CD4-positive, alpha-beta T cell (primary cell): ENCODE data around the gene AANAT. TPM values are rescaled to one million over a fixed set of nuclear protein-coding genes. Genes with fewer than 3 reads are reported as not detected.

ENCODE experiments used
- ATAC-seq: fragments of 200-7000 bp; cut with Tn5 transposase; one replicate; pipeline ENCODE4 v1.10.0; 2022; ENCODE audit warnings: mild to moderate bottlenecking; ENCODE audit not compliant: poor library complexity
- CTCF ChIA-PET: fragments of 350-600 bp; sonication (Branson Sonifier 250); formaldehyde crosslinking; loops from one replicate; lab custom pipeline; 2021; ENCODE audit warnings: antibody characterized with exemption, inconsistent platforms; lab: Charles Lee
- POLR2A ChIA-PET: fragments of 350-600 bp; sonication (Branson Sonifier 250); formaldehyde crosslinking; loops from one replicate; lab custom pipeline; 2021; ENCODE audit warnings: antibody characterized with exemption, inconsistent platforms; lab: Charles Lee
- DNase-seq, 14 experiments: peaks; one replicate each; pipeline ENCODE4 v3.0.0-alpha.2; 2013 to 2020; ENCODE audit warnings: mixed read lengths in 2 of 14
- H3K27ac ChIP-seq, 2 donors: one replicate each; pipeline versions ENCODE4 v1.5.1 to v1.7.0; 2013; ENCODE audit warnings: low read length in 2 of 2, low read depth in 1 of 2, mild to moderate bottlenecking in 1 of 2
- H3K27me3 ChIP-seq, 2 experiments: 1 replicate in 1 of 2; 2 replicates in 1 of 2; pipeline versions ENCODE4 v1.6.1 to v1.7.0; 2013; ENCODE audit warnings: low read length in 2 of 2, control low read depth in 1 of 2, mild to moderate bottlenecking in 1 of 2, moderate library complexity in 1 of 2; ENCODE audit not compliant: insufficient read depth in 2 of 2, control insufficient read depth in 1 of 2
- H3K36me3 ChIP-seq: one replicate; pipeline ENCODE4 v1.6.1; 2013; ENCODE audit warnings: low read length, control low read depth; ENCODE audit not compliant: insufficient read depth
- H3K4me1 ChIP-seq: one replicate; pipeline ENCODE4 v1.6.1; 2013; ENCODE audit warnings: low read length, control low read depth; ENCODE audit not compliant: insufficient read depth
- H3K4me3 ChIP-seq: one replicate; pipeline ENCODE4 v1.5.1; 2013; ENCODE audit warnings: mild to moderate bottlenecking, low read length, moderate library complexity
- H3K9me3 ChIP-seq, 2 experiments: 1 replicate in 1 of 2; 2 replicates in 1 of 2; pipeline versions ENCODE4 v1.6.1 to v1.7.0; 2013; ENCODE audit warnings: low read length in 2 of 2, mild to moderate bottlenecking in 2 of 2, control low read depth in 1 of 2, moderate library complexity in 1 of 2; ENCODE audit not compliant: control insufficient read depth in 1 of 2, insufficient read depth in 1 of 2
- H3K27ac Mint-ChIP-seq: one replicate; pipeline ENCODE4 v1.8.0; 2020; ENCODE audit warnings: mixed read lengths
- H3K27me3 Mint-ChIP-seq: one replicate; pipeline ENCODE4 v1.8.0; 2021; ENCODE audit warnings: mixed read lengths
- H3K36me3 Mint-ChIP-seq: one replicate; pipeline ENCODE4 v1.8.0; 2021; ENCODE audit warnings: low read depth, mixed read lengths
- H3K4me1 Mint-ChIP-seq: one replicate; pipeline ENCODE4 v1.8.0; 2021; ENCODE audit warnings: low read depth, mixed read lengths
- H3K4me3 Mint-ChIP-seq: one replicate; pipeline ENCODE4 v1.8.0; 2020; ENCODE audit warnings: mild to moderate bottlenecking, mixed read lengths
- H3K9me3 Mint-ChIP-seq: one replicate; pipeline ENCODE4 v1.8.0; 2020; ENCODE audit warnings: mixed read lengths
- CTCF ChIP-seq: fragments of 200-600 bp; IDR thresholded peaks from one replicate; pipeline ENCODE4 v1.8.0; 2022; ENCODE audit warnings: antibody characterized with exemption, mild to moderate bottlenecking
- intact Hi-C, 2 experiments: fragments of 100-400 bp; cut with DNase I in 1 of 2; cut with micrococcal nuclease in 1 of 2; formaldehyde crosslinking; loops; one replicate each; pipeline versions ENCODE4 v1.15.1 to v1.9.0; 2023 to 2025; cut with DNase I, micrococcal nuclease
- total RNA-seq, 174 experiments: library from RNA in 2 of 174; stranded (reverse) in 2 of 174; gene quantifications; one replicate each; pipeline ENCODE4 v1.2.3 and lab custom pipeline; 2021 to 2026

Gene AANAT
- total RNA-seq, 2 experiments from 2014 or later = 0.14 TPM; not detected in 1

- H3K36me3 ChIP-seq = peaks cover 14% of the 10 kb centered on the region
- no peak for TF ChIP-seq CTCF
- H3K4me1 ChIP-seq = no peaks in the 10 kb centered on the region
- DNase-seq (no peak), ATAC-seq (no peak)
- H3K9me3 Mint-ChIP-seq = no peaks in the 10 kb centered on the region
- no peak overlapping the region for H3K27ac Mint-ChIP-seq
- H3K27ac ChIP-seq = no peak overlapping the region
- H3K36me3 Mint-ChIP-seq = no peaks in the 10 kb centered on the region
- H3K27me3 ChIP-seq = no peaks in the 10 kb centered on the region
- H3K4me3 ChIP-seq = no peak overlapping the region
- intact Hi-C loops = no loop called here
- POLR2A ChIA-PET = no interaction called here
- no peaks in the 10 kb centered on the region for H3K27me3 Mint-ChIP-seq
- H3K9me3 ChIP-seq = no peaks in the 10 kb centered on the region
- peaks cover 26% of the 10 kb centered on the region for H3K4me1 Mint-ChIP-seq
- no peak overlapping the region for H3K4me3 Mint-ChIP-seq
- CTCF ChIA-PET = no interaction called here
These were observed 33.7 kb upstream of the AANAT start for GRCh38 chr17:76433693-76434092.

- no peak overlapping the region for H3K4me3 Mint-ChIP-seq
These were observed 32.5 kb upstream of the AANAT start for GRCh38 chr17:76434870-76435269.

DNA sequence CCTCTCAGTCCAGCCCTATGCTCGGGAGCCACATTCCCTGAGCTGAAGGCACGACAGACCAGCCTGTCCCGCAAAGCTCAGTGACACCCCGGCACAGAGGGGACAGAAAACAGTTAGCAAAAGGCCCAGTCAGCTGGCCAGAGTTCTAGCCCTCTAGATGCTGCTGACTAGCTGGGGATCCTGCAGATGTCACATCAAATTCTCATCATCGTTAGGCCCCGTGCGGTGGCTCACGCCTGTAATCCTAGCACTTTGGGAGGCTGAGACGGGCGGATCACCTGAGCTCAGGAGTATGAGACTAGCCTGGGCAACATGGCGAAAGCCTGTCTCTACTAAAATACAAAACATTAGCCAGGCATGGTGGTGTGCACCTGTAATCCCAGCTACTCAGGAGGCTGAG, 31.7 kb upstream of the AANAT start:
- Mint-ChIP-seq H3K4me1 (peaks cover 37% of the 10 kb centered on the region), H3K4me3 (no peak overlapping the region), H3K27ac (no peak overlapping the region), H3K36me3 (no peaks in the 10 kb centered on the region), H3K9me3 (no peaks in the 10 kb centered on the region), H3K27me3 (no peaks in the 10 kb centered on the region)
- Histone ChIP-seq H3K27ac (no peak overlapping the region), H3K9me3 (no peaks in the 10 kb centered on the region), H3K36me3 (peaks cover 14% of the 10 kb centered on the region), H3K4me1 (no peaks in the 10 kb centered on the region), H3K27me3 (no peaks in the 10 kb centered on the region), H3K4me3 (no peak overlapping the region)
- no peak for DNase-seq
- ChIA-PET CTCF (interaction anchor here (0.9 to 1.0 kb wide), 2 partner anchors 11 to 38 kb away, joined by 3 read pairs; no protein-coding TSS in a partner anchor), POLR2A (no interaction called here)
- TF ChIP-seq CTCF = no peak
- intact Hi-C loops = no loop called here
- ATAC-seq = no peak

More at GRCh38 chr17:76434870-76435269, 32.5 kb upstream of the AANAT start:
- H3K4me1 ChIP-seq = no peaks in the 10 kb centered on the region
- H3K27ac ChIP-seq = no peak overlapping the region
- ChIA-PET CTCF (no interaction called here), POLR2A (no interaction called here)
- H3K9me3 Mint-ChIP-seq = no peaks in the 10 kb centered on the region
- H3K36me3 ChIP-seq = peaks cover 14% of the 10 kb centered on the region
- no peaks in the 10 kb centered on the region for H3K27me3 Mint-ChIP-seq
- TF ChIP-seq CTCF = no peak
- no peak overlapping the region for H3K4me3 ChIP-seq
- no peaks in the 10 kb centered on the region for H3K36me3 Mint-ChIP-seq
- H3K9me3 ChIP-seq = no peaks in the 10 kb centered on the region
- peaks cover 36% of the 10 kb centered on the region for H3K4me1 Mint-ChIP-seq
- ATAC-seq (no peak), DNase-seq (no peak)
- no peak overlapping the region for H3K27ac Mint-ChIP-seq
- no peaks in the 10 kb centered on the region for H3K27me3 ChIP-seq
- intact Hi-C loops = no loop called here
